ENCODE measurements around the gene STK10. TPM values are rescaled to one million over a fixed set of nuclear protein-coding genes. Genes with fewer than 3 reads are reported as not detected.

Gene STK10
- total RNA-seq, 2 experiments from 2014 or later: 91.2 to 92.1 TPM

GRCh38 chr5:171997011-171997410, 191.0 kb downstream of the STK10 start:
- ChIA-PET CTCF (no interaction called here), POLR2A (no interaction called here)

GRCh38 chr5:171992813-171993212, 195.2 kb downstream of the STK10 start:
- POLR2A ChIA-PET: no interaction called here
- CTCF ChIA-PET: interaction anchor here (0.9 kb wide), 1 partner anchor 9 kb away, joined by 3 read pairs; no protein-coding TSS in a partner anchor

- CTCF ChIA-PET: interaction anchor here (0.9 kb wide), 1 partner anchor 10 kb away, joined by 3 read pairs; no protein-coding TSS in a partner anchor
- POLR2A ChIA-PET: no interaction called here
These were observed 195.7 kb downstream of the STK10 start for GRCh38 chr5:171992305-171992704.

Other genes starting within 250 kb of the STK10 start
- gene FBXW11, start 181.6 kb downstream of the STK10 start, total RNA-seq: 10 to 100 TPM; 60.5 to 61.2 TPM
- gene EFCAB9, start 5.9 kb upstream of the STK10 start, total RNA-seq: not detected
- gene UBTD2, start 95.5 kb upstream of the STK10 start, total RNA-seq: 1 to 10 TPM; 7.7 TPM

All from activated CD8-positive, alpha-beta memory T cell treated with anti-CD3 and anti-CD28 coated beads for 36 hours (primary cell).